NCI-H2029 (cell line): Measurements from ENCODE around the gene QKI.
"Not testable (repeated sequence)": the region's sequence is repeated elsewhere in the genome, so short reads cannot be mapped to it uniquely, and the experiment has no call there.

Experiments
- DNase-seq: peaks from one replicate; lab custom pipeline; 2025; lab: John Stamatoyannopoulos, UW

QKI gene

GRCh38 chr6:163414946-163415619, 565 bp downstream of the QKI start:
- no peak for DNase-seq

- no peak for DNase-seq
Observed at GRCh38 chr6:163415620-163416556, 1.4 kb downstream of the QKI start.

GRCh38 chr6:163416557-163417253, 2.2 kb downstream of the QKI start:
- DNase-seq = no peak

GRCh38 chr6:163417595-163417994, 3.1 kb downstream of the QKI start:
- no peak for DNase-seq

GRCh38 chr6:163418311-163419029, 4.0 kb downstream of the QKI start:
- no peak for DNase-seq

DNA sequence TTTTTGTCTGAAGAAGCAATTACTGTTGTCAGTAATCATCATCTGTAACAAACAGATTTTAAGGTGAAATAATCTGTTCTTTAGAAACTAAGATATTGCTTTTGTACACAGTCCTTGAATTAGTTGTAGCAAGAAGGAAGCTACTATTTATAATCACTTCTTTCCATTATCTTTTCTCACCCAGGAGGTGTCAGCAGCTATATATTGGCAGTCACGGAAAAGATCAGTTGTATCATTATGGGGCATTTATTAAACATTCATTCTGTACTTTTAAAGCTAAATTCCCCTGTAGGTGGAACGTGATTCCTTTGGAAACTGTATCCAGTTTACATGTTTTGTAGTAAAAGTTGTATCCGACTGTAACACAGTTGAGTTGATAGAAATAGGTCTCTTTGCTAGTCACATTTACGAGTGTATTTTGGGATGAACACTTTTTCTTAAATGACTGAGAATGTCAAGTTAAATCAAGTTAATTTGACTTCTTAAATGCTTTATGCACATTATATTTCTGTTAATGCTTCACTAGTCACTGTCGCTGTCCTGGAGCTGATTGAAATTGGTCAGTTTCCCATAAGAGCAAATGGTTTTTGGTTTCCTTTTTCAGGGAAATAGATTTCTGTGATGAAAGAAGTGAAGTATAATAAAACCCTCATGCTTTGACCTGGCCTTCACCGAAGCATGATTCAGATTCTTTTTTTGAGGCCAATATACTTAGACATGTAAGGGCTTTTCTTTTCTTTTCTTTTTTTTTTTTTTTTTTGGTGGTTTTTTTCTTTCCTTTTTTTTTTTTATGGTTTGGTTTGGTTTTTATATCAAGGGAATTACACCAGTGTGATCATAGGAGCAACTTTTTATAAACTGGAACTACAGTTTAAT, 5.1 kb downstream of the QKI start:
- DNase-seq = no peak

GRCh38 chr6:163420289-163420614, 5.7 kb downstream of the QKI start:
- DNase-seq = no peak

- no peak for DNase-seq
Observed at GRCh38 chr6:163422550-163422949, 8.0 kb downstream of the QKI start.

- no peak for DNase-seq
Observed at GRCh38 chr6:163423696-163424095, 9.2 kb downstream of the QKI start.

GRCh38 chr6:163427498-163428254, 13.2 kb downstream of the QKI start:
- DNase-seq = no peak

GRCh38 chr6:163428373-163428772, 13.9 kb downstream of the QKI start:
- DNase-seq = no peak

DNA sequence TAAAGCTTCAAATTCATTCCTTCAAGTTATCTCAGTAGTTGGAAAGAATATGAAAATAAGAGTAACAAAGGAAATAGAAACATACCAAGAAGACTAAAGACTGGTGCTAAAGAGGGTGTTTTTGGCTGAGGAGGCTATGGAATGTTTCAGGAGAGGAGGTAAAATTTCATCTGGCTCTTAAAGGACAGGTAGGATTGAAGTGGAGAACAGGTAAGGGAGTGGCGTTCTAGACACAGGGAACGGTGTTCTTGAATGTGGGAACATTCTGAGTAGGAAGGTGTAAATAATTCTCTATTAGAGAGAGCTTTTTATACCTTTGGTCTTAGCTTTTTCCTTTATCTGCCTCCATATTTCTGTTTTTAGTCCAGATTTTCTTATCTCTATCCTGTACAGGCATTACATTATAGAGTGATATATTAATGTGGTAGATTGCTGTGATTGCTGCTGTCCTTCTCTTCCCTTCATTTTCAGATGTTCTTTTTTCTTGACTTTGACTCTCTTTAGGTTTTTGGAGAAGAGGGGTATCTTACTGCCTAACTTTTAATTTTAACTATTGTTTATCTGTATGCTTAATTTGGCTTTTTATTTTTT, 15.4 kb downstream of the QKI start:
- DNase-seq = no peak

- no peak for DNase-seq
Observed at GRCh38 chr6:163432300-163432699, 17.8 kb downstream of the QKI start.

DNA sequence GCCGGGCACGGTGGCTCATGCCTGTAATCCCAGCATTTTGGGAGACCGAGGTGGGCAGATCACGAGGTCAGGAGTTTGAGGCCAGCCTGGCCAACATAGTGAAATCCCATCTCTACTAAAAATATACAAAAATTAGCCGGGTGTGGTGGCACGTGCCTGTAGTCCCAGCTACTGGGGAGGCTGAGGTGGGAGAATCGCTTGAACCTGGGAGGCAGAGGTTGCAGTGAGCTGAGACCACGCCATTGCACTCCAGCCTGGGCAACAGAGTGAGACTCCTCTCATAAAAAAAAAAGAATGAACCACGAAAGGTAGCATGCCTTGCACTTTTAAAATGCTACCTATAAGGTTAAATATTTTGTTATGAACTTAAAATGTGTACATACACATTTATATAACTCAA, 19.0 kb downstream of the QKI start:
- not testable (repeated sequence) for DNase-seq

- DNase-seq = no peak
Observed at GRCh38 chr6:163435023-163435422, 20.5 kb downstream of the QKI start.

DNA sequence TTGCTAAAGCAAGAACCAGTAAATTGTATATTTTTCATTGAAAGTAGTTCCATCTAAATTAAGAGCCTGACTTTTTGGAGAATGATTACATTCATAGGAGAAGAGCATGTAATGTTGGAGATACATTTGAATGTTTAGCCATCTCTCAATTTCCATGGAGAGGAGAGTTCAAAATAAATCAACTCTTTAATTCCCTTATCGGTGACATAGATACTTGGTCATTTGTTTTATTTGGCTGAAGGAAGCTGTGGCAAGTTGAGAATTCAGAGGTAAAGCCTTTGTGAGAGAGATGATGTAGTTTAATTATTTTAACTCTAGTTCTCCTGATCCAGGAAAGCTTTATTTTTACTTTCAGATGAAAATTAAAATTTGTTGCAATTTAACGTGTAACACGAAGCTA, 22.3 kb downstream of the QKI start:
- no peak for DNase-seq

DNA sequence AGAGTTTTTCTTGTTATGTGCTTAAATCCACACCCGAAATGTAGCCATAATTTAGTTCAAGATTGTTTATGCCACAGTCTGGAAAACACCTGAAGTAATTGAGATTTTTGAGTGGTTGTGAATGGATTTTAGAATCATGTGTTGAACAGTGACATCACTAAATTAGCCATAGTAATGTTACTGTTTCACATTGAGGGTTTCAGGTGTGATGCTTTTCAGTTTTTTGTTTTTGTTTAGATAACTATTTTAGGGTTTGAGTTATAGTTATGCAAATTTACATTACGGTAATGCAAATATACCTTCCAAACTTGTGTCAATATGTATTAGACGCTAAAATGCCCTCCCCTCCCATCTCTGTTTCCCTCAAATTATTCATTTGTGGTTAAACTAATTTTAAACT, 22.9 kb downstream of the QKI start:
- DNase-seq = no peak

DNA sequence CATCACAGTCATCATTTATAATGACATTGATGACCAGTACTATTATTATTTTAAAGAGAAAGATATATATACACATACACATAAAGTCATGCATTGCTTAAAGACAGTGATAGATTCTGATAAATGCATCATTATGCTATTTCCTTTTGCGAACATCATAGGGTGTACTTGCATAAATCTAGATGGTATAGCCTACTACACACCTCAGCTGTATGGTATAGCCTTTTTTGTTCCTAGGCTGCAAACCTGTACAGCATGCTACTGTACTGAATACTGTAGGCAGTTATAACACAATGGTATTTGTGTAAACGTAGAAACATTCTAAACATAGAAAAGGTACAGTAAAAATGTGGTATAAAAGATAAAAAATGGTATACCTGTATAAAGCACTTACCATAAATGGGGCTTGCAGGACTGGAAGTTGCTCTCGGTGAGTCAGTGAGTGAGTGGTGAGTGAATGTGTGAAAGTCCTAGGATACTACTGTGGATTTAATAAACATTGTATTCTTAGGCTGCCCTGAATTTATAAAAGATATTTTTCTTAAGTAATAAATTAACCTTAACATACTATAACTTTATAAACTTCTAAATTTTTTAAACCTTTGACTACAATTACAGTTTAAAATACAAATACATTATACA, 23.9 kb downstream of the QKI start:
- no peak for DNase-seq

DNA sequence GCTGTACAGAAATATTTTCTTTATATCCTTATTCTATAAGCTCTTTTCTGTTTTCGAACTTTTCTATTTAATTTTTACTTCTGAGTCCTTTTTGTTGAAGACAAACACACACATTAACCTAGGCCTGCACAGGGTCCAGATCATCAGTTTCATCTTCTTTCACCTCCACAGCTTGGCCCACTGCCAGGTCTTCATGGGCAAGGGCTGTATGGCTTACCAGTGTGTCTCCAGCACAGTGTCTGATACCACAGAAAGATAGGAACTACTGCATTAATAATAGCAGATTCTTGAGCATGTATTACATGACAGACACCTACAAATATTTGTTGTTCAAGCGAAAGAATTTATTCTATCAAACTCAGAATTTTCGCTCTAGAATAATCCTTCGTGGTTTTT, 24.4 kb downstream of the QKI start:
- DNase-seq = peak; percentile 53

- not testable (repeated sequence) for DNase-seq
Observed at GRCh38 chr6:163439390-163439789, 24.9 kb downstream of the QKI start.
